Activated CD8-positive, alpha-beta memory T cell treated with anti-CD3 and anti-CD28 coated beads for 4 hours (primary cell): ENCODE results near the gene NSD2.
A peak's percentile ranks its signal among the peaks of the same experiment; 100 is the strongest.
"Not testable (repeated sequence)": the region's sequence is repeated elsewhere in the genome, so short reads cannot be mapped to it uniquely, and the experiment has no call there.

ENCODE experiments used
- DNase-seq, 2 donors: peaks; one replicate each; pipeline ENCODE4 v3.0.0-alpha.2; 2020; ENCODE audit warnings: low read depth in 2 of 2

NSD2 gene

DNA sequence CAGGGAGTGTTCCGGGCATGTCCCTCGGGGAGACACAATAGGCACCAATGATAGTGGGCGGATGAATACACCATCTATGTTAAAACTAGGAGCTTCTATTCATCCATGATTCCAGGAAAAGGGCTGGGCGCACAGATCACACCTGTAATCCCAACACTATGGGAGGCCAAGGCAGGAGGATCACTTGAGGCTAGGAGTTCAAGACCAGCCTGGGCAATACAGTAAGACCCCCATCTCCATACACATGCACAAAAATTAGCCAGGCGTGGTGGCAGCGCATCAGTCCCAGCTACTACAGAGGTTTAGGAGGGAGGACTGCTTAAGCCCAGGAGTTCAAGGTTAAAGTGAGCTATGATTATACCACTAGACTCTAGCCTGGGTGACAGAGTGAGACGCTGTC, 135.2 kb downstream of the NSD2 start:
- DNase-seq, result no peak

DNA sequence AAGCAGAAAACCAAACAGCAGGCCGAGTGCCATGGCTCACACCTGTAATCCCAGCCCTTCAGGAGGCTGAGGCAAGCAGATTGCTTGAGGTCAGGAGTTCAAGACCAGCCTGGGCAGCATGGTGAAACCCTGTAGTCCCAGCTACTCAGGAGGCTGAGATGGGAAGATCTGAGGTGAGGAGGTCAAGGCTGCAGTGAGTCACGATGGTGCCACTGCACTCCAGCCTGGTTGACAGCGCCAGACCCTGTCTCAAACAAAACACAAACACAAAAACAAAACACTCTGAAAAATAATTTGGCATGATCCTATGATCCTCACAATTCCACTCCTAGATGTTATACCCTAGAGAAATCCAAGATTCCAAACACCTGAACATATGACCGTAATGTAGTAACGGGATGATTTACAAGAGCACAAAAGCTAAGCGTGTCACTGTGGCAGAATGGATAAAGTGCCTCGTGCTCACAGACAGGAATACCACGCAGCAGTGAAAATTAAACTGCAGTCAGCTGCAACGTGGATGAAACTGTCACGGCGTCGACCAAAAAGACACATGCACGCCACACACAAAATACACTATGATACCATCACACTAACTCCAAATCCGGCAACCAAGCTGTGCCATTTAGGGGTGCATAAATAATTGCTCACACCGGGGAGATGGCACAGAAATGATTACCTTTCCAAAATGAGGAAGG, 135.9 kb downstream of the NSD2 start:
- DNase-seq, result no peak

DNA sequence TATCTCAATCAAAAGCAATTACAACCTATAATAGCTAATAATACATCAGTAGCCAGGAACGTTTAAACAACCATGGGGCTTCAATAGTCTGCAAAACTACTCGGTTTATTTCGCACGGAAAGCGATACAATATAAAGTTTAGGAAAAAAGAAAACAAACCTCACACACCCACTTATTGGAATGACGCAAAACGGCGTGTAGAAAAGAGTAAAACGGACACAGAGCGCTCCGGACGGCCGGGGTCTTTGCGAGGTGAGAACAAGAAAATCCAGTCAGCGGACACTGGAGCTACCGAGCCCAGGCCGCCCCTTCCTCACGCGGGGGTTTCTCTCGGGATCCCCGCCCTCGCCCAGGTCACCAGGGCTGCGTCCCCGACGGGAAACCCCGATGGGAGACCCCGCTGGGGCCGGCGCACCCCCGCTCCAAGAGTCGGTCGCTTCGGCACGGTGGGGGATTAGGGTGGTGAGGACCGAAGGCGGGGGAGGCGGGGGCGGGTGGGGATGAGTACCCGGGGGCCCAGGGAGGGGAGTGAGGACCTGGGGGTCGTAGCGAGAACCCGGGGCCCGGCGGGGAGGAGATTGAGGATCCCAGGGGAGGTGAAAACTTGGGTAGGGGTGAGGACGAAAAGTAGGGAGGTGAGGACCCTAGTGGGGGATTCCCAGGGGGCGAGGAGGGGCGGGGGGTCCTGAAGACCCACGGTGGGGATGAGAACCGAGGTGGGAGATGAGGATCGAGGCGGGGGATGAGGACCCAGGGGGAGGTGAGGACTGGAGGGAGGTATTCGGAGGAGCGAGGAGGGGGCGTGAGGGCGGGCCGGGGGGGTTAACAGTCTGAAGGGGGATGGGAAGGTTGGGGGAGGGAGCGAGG, 136.8 kb downstream of the NSD2 start:
- no peak for DNase-seq

DNA sequence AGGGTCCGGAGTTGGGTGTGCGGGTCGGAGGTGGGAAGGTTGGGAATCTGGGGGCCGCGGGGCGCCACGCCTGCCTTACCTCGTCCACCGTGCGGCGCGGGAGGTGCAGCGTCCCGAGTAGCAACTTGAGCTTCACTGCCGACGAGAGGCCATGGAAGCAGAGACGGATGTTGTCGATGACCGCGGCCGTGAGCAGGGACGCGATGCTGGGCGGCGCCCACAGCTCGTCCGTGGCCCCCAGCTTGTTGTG, 137.4 kb downstream of the NSD2 start:
- no peak for DNase-seq

DNA sequence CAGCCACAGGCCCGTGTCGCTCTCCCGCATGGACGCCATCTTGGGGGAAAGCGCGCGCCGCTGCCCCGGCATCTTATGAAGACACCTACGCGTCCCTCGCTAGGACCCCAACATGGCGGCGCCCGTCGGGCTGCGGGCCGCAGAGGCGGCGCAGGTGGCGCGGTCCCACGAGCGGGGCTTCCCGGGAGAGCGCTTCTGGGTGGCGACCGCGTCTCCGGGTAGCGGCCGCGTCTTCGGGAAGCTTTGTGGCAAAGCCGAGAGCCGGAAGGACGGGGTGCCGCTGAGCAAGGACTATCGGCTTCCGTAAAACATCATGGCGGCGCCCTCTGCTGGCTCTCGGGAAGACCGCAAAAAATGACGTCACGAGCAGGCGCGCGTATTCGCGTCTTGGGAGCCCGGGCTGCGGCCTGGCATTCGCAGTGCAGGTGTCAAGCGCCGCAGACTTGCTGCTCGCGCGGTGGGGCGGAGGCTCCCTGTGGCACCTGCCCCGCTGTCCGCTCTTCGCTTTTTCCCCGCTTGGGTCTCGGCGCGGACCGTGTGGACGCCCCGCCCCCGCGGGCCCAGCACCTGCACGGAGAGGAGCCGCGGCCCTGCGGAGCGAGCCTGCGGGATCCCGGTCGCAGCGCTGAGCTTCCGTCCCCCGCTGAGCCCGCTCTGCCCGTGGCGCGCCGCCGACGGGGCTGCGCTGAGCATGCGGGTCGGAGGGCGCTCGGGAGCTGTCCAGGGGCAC, 137.9 kb downstream of the NSD2 start, which contains the start of gene NELFA:
TSS of gene NELFA (minus strand) at position 54 of the 730 bp plus-strand sequence. CDS start at position 39, 15 bp downstream.
- DNase-seq, result peak; percentile 90 to 92

DNA sequence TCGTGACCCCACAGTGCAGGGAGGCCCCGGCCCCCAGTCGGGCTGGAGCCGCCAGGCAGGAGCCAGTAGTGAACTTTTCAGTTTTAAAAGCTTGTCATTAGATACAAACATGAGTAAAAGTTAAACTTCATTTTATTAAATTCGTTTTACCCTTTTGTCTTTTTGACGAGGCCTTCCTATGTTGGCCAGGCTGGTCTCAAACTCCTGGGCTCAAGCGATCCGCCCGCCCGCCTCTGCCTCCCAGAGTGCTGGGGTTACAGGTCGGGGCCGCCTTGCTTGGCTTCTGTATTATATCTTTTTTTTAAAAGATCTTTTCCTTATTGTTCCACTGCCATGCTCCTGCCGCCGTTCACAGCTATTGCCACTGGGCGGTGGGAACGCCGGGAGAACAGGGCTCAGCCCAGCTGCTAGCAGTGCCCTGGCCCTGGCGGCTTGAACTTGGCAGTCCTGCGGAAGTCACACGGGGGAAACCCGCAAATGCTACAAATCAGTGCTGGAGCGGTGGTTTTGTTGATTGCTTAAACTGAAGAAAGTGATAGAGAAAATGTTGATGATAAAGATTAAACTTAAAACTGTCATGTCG, 138.5 kb downstream of the NSD2 start:
- DNase-seq, result peak; percentile 11 to 25

DNA sequence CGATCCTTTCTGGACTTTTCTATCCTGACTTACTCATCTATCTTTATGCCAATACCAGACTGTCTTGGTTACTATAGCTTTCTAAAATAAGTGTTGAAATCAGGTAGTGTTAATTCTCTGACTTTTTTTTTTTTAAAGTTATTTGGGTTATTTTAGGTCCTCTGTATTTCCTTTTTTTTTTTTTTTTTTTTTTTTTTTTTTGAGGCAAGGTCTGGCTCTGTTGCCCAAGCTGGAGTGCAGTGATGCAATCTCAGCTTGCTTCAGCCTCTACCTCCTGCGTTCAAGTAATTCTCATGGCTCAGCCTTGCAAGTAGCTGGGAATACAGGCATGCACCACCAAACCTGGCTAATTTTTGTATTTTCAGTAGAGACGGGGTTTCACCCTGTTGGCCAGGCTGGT, 140.4 kb downstream of the NSD2 start:
- no peak for DNase-seq

DNA sequence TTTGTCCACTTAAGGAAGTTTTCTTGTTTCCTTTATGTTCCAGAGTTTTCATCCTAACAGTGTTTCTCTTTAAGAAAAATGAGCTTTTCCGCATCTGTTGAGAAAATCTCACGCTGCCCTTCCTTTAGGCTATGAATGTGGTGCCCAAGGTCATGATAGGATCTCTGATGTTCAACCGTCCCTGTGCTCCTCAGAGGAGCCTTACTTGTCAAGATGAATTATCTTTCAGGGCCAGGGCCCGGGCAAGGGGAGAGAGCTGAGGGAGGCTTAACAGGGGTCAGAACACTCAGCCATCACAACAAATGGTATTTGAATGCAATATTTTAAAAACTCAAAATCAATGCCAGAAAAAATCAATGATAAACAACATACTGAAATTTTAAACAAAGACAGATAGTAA, 143.8 kb downstream of the NSD2 start:
- DNase-seq, result no peak

DNA sequence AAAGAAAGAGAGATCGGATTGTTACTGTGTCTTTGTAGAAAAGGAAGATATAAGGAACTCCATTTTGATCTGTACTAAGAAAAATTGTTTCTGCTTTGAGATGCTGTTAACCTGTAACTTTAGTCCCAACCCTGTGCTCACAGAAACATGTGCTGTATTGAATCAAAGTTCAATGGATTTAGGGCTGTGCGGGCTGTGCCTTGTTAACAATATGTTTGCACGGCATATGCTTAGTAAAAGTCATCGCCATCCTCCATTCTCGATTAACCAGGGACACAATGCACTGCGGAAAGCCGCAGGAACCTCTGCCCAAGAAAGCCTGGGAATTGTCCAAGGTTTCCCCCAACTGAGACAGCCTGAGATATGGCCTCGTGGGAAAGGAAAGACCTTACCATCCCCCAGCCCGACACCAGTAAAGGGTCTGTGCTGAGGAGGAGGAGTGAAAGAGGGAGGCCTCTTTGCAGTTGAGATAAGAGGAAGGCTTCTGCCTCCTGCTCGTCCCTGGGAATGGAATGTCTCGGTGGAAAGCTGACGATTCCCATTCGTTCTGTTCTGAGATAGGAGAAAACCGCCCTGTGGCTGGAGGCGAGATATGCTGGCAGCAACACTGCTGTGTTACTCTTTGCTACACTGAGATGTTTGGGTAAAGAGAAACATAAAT, 150.3 kb downstream of the NSD2 start:
- DNase-seq, result not testable (repeated sequence)

DNA sequence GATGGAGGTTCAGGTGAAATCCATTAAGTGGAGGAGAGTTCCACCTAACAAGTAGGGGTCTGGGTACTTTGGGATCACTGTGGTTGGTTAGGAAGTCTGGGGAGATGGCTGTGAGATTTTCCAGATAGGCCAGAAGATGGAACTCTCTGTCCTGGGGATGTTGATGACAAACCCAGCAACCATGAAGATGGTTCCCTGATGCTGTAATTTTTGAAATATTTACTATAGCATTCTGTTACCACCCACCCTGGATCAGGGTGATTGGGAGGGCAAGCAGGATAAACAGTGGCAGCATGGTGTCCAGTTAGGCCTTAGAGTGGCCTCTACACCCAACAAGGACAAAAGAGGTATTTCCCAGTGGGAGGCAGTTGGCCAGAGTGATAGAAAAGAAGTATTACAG, 153.5 kb downstream of the NSD2 start:
- no peak for DNase-seq

DNA sequence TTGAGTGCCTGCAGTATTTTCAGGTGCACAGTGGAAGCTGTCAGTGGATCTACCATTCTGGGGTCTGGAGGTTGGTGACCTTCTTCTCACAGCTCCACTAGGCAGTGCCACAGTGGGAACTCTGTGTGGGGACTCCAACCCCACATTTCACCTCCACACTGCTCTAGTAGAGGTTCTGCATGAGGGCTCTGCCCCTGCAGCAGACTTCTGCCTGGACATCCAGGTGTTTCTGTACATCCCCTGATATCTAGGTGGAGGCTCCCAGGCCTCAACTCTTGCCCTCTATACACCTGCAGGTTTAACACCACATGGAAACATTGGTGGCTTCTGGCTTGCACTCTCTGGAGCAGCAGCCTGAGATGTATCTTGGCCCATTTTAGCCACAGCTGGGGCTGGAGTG, 154.6 kb downstream of the NSD2 start:
- DNase-seq, result no peak

DNA sequence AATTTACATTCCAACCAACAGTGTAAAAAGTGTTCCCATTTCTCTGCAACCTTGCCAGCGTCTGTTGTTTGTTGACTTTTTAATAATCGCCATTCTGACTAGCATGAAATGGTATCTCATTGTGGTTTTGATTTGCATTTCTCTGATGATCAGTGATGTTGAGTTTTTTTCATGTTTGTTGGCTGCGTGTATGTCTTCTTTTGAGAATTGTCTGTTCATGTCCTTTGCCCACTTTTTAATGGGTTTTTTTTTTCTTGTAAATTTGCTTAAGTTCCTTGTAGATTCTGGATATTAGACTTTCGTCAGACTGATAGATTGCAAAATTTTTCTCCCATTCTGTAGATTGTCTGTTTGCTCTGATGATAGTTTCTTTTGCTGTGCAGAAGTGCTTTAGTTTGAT, 155.9 kb downstream of the NSD2 start:
- DNase-seq, result not testable (repeated sequence)

DNA sequence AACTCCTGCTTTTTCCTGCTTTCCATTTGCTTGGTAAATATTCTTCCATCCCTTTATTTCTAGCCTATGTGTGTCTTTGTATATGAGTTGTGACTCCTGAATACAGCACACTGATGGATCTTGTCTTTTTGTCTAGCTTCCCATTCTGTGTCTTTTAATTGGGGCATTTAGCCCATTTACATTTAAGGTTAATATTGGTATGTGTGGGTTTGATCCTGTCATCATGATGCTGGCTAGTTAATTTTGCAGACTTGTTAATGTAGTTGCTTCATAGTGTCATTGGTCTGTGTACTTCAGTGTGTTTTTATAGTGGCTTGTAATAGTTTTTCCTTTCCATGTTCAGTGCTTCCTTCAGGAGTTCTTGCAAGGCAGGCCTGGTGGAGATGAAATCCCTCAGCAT, 160.0 kb downstream of the NSD2 start:
- DNase-seq, result not testable (repeated sequence)
